ENCODE results near the gene DYNC2LI1. TPM values are rescaled to one million over a fixed set of nuclear protein-coding genes. Genes with fewer than 3 reads are reported as not detected.

Gene DYNC2LI1
- total RNA-seq, 1 donor from 2014 or later, result 15.3 TPM

Other genes starting within 250 kb of the DYNC2LI1 start
- gene THADA, start 178.0 kb upstream of the DYNC2LI1 start, total RNA-seq, result 16.2 and 19.2 TPM in 2 replicates
- 0.84 and 1.1 TPM in 2 replicates for gene PLEKHH2, start 136.8 kb upstream of the DYNC2LI1 start, total RNA-seq
- not detected in 2 replicates for gene C1GALT1C1L, start 97.6 kb upstream of the DYNC2LI1 start, total RNA-seq
- not detected in 2 replicates for gene ABCG5, start 64.8 kb downstream of the DYNC2LI1 start, total RNA-seq
- not detected in 2 replicates for gene ABCG8, start 64.9 kb downstream of the DYNC2LI1 start, total RNA-seq
- gene LRPPRC, start 221.9 kb downstream of the DYNC2LI1 start, total RNA-seq, result 92.7 and 94.9 TPM in 2 replicates